ENCODE data around the gene NAV3.

The NAV3 gene

DNA sequence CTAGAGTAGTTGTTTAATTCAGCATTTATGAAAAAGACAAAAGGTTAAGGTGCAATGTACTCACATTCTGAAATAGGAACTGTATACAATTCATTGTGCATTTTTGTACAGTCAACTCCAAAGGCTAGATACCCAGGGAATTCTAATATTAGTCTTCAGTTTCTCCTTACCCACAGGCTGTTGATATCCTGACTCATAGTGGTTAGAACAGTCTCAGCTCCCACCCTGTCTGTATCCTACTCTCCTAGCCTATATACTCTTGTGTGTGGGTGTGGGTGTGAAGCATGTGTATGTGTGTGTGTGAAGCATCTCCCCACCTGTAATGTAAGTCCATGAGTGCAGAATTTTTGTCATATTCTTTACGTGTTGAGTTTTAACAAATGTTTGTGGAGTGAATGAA, 229.5 kb downstream of the NAV3 start:
- no peak overlapping the region for H3K4me3 ChIP-seq (ENCODE audit: low read length)
- no peak overlapping the region for H3K4ac ChIP-seq (ENCODE audit: low read depth, low read length)
- H3K9ac ChIP-seq (ENCODE audit: low read length): no peak overlapping the region

GRCh38 chr12:78062786-78063185, 232.1 kb downstream of the NAV3 start:
- H3K4me2 ChIP-seq (ENCODE audit: low read length): no peak overlapping the region
- H3K27me3 ChIP-seq (ENCODE audit: insufficient read depth, low read length, poor library complexity): no peaks in the 10 kb centered on the region
- no peak for DNase-seq
- H3K4me1 ChIP-seq (ENCODE audit: control insufficient read depth, low read depth, low read length): no peaks in the 10 kb centered on the region
- no peak overlapping the region for H3K23ac ChIP-seq (ENCODE audit: low read length)
- H3K79me1 ChIP-seq (ENCODE audit: low read length): no peaks in the 10 kb centered on the region
- H2BK15ac ChIP-seq (replicated peaks; ENCODE audit: low read depth): no peak overlapping the region
- no peak overlapping the region for H2BK5ac ChIP-seq (ENCODE audit: low read length)
- no peak overlapping the region for H3K27ac ChIP-seq (ENCODE audit: low read depth, low read length)
- no peaks in the 10 kb centered on the region for H3K79me2 ChIP-seq (ENCODE audit: control insufficient read depth, insufficient read depth, low read length)
- no peak overlapping the region for H4K8ac ChIP-seq (ENCODE audit: low read depth, low read length)
- no peak overlapping the region for H3K4me3 ChIP-seq (ENCODE audit: low read length)
- H2AK5ac ChIP-seq (ENCODE audit: low read length): no peak overlapping the region
- no peaks in the 10 kb centered on the region for H3K36me3 ChIP-seq (ENCODE audit: control insufficient read depth, insufficient read depth, low read length)
- H2BK120ac ChIP-seq (ENCODE audit: low read depth, low read length): no peak overlapping the region
- no peak overlapping the region for H3K18ac ChIP-seq (ENCODE audit: low read length)
- no peak overlapping the region for H3K4ac ChIP-seq (ENCODE audit: low read depth, low read length)
- no peak overlapping the region for H4K5ac ChIP-seq (ENCODE audit: low read length)
- H3K9ac ChIP-seq (ENCODE audit: low read length): no peak overlapping the region
- no peak overlapping the region for H3K56ac ChIP-seq (ENCODE audit: low read length)

More for the DNA sequence above, 229.5 kb downstream of the NAV3 start:
- Histone ChIP-seq H2BK15ac (replicated peaks; ENCODE audit: low read depth) (no peak overlapping the region), H3K23ac (ENCODE audit: low read length) (no peak overlapping the region), H2BK120ac (ENCODE audit: low read depth, low read length) (no peak overlapping the region), H3K27me3 (ENCODE audit: insufficient read depth, low read length, poor library complexity) (no peaks in the 10 kb centered on the region), H3K4me1 (ENCODE audit: control insufficient read depth, low read depth, low read length) (no peaks in the 10 kb centered on the region), H2BK5ac (ENCODE audit: low read length) (no peak overlapping the region), H4K5ac (ENCODE audit: low read length) (no peak overlapping the region), H3K79me1 (ENCODE audit: low read length) (no peaks in the 10 kb centered on the region), H3K36me3 (ENCODE audit: control insufficient read depth, insufficient read depth, low read length) (no peaks in the 10 kb centered on the region), H3K4me2 (ENCODE audit: low read length) (no peak overlapping the region), H3K79me2 (ENCODE audit: control insufficient read depth, insufficient read depth, low read length) (no peaks in the 10 kb centered on the region), H4K8ac (ENCODE audit: low read depth, low read length) (no peak overlapping the region), H3K18ac (ENCODE audit: low read length) (no peak overlapping the region), H2AK5ac (ENCODE audit: low read length) (no peak overlapping the region), H3K27ac (ENCODE audit: low read depth, low read length) (no peak overlapping the region), H3K56ac (ENCODE audit: low read length) (no peak overlapping the region)
- DNase-seq: no peak
- no CpG with 5 or more reads among the region's 1 CpG for WGBS (ENCODE audit: extremely low coverage, insufficient coverage, low lambda C conversion rate)

- H3K79me1 ChIP-seq (ENCODE audit: low read length): no peaks in the 10 kb centered on the region
- DNase-seq: no peak
- no CpG with 5 or more reads among the region's 5 CpGs for WGBS (ENCODE audit: extremely low coverage, insufficient coverage, low lambda C conversion rate)
Observed at GRCh38 chr12:78081590-78082314, 251.1 kb downstream of the NAV3 start.

DNA sequence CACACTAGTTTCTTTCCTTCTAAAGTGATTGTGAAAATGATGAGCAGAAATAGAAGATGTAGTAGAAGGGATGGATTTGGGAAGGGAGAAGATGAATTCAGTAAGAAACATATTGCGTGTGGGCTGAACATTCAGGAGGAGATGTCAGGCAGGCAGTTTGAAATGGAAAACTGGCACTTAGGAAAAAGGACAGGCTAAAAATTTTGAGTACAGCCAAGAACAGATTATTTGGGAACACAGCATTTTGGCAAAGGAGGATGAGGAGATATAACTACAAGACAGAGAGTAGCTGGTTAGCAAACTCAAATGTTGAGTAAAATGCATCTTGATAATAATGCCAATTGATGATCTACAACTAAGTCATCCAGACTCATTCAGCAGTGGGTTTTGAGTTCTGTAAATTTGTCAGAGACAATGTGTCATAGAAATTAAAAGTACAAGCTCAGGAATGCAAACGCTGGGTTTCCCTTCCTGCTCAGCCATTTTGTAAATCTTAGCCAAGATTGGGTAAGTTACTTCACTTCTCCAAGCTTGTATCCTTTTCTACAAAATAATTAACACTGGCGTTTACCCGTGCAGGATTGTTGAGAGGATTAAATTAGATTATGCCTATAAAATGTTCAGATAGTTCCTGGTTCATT, 255.0 kb downstream of the NAV3 start:
- Histone ChIP-seq H4K5ac (ENCODE audit: low read length) (no peak overlapping the region), H3K4me1 (ENCODE audit: control insufficient read depth, low read depth, low read length) (no peaks in the 10 kb centered on the region), H3K9ac (ENCODE audit: low read length) (no peak overlapping the region), H2AK5ac (ENCODE audit: low read length) (no peak overlapping the region), H3K36me3 (ENCODE audit: control insufficient read depth, insufficient read depth, low read length) (no peaks in the 10 kb centered on the region), H2BK120ac (ENCODE audit: low read depth, low read length) (no peak overlapping the region), H3K27ac (ENCODE audit: low read depth, low read length) (no peak overlapping the region), H3K79me2 (ENCODE audit: control insufficient read depth, insufficient read depth, low read length) (no peaks in the 10 kb centered on the region), H3K4me3 (ENCODE audit: low read length) (no peak overlapping the region), H3K4ac (ENCODE audit: low read depth, low read length) (no peak overlapping the region), H2BK5ac (ENCODE audit: low read length) (no peak overlapping the region), H2BK15ac (replicated peaks; ENCODE audit: low read depth) (no peak overlapping the region), H3K4me2 (ENCODE audit: low read length) (no peak overlapping the region), H3K56ac (ENCODE audit: low read length) (no peak overlapping the region), H3K23ac (ENCODE audit: low read length) (no peak overlapping the region), H3K18ac (ENCODE audit: low read length) (no peak overlapping the region), H4K8ac (ENCODE audit: low read depth, low read length) (no peak overlapping the region), H3K79me1 (ENCODE audit: low read length) (no peaks in the 10 kb centered on the region), H3K27me3 (ENCODE audit: insufficient read depth, low read length, poor library complexity) (no peaks in the 10 kb centered on the region)
- 100% methylated on average over 1 of the region's 4 CpGs for WGBS (ENCODE audit: extremely low coverage, insufficient coverage, low lambda C conversion rate)
- DNase-seq: no peak

More at GRCh38 chr12:78081590-78082314, 251.1 kb downstream of the NAV3 start:
- Histone ChIP-seq H3K9ac (ENCODE audit: low read length) (no peak overlapping the region), H3K4me3 (ENCODE audit: low read length) (no peak overlapping the region), H3K4me2 (ENCODE audit: low read length) (no peak overlapping the region), H3K23ac (ENCODE audit: low read length) (no peak overlapping the region), H3K27ac (ENCODE audit: low read depth, low read length) (no peak overlapping the region), H3K36me3 (ENCODE audit: control insufficient read depth, insufficient read depth, low read length) (no peaks in the 10 kb centered on the region), H4K8ac (ENCODE audit: low read depth, low read length) (no peak overlapping the region), H3K27me3 (ENCODE audit: insufficient read depth, low read length, poor library complexity) (no peaks in the 10 kb centered on the region), H4K5ac (ENCODE audit: low read length) (no peak overlapping the region), H3K18ac (ENCODE audit: low read length) (no peak overlapping the region), H3K4me1 (ENCODE audit: control insufficient read depth, low read depth, low read length) (no peaks in the 10 kb centered on the region), H2BK15ac (replicated peaks; ENCODE audit: low read depth) (no peak overlapping the region), H3K79me2 (ENCODE audit: control insufficient read depth, insufficient read depth, low read length) (no peaks in the 10 kb centered on the region), H2BK120ac (ENCODE audit: low read depth, low read length) (no peak overlapping the region), H3K4ac (ENCODE audit: low read depth, low read length) (no peak overlapping the region), H3K56ac (ENCODE audit: low read length) (no peak overlapping the region), H2BK5ac (ENCODE audit: low read length) (no peak overlapping the region), H2AK5ac (ENCODE audit: low read length) (no peak overlapping the region)

- Histone ChIP-seq H3K79me2 (ENCODE audit: control insufficient read depth, insufficient read depth, low read length) (no peaks in the 10 kb centered on the region), H3K18ac (ENCODE audit: low read length) (no peak overlapping the region), H3K4me1 (ENCODE audit: control insufficient read depth, low read depth, low read length) (no peaks in the 10 kb centered on the region), H2BK5ac (ENCODE audit: low read length) (no peak overlapping the region), H3K23ac (ENCODE audit: low read length) (no peak overlapping the region), H3K36me3 (ENCODE audit: control insufficient read depth, insufficient read depth, low read length) (no peaks in the 10 kb centered on the region), H3K4me3 (ENCODE audit: low read length) (no peak overlapping the region), H3K79me1 (ENCODE audit: low read length) (no peaks in the 10 kb centered on the region), H2BK120ac (ENCODE audit: low read depth, low read length) (no peak overlapping the region), H3K4ac (ENCODE audit: low read depth, low read length) (no peak overlapping the region), H3K56ac (ENCODE audit: low read length) (no peak overlapping the region), H3K27ac (ENCODE audit: low read depth, low read length) (no peak overlapping the region), H2AK5ac (ENCODE audit: low read length) (no peak overlapping the region), H3K4me2 (ENCODE audit: low read length) (no peak overlapping the region), H2BK15ac (replicated peaks; ENCODE audit: low read depth) (no peak overlapping the region), H4K8ac (ENCODE audit: low read depth, low read length) (no peak overlapping the region), H3K27me3 (ENCODE audit: insufficient read depth, low read length, poor library complexity) (no peaks in the 10 kb centered on the region), H4K5ac (ENCODE audit: low read length) (no peak overlapping the region), H3K9ac (ENCODE audit: low read length) (no peak overlapping the region)
- no peak for DNase-seq
Observed at GRCh38 chr12:78086553-78087362, 256.1 kb downstream of the NAV3 start.

All from mesendoderm (in vitro differentiated cells).